RWPE2 (cell line): Measurements from ENCODE around the gene TSSK6.

ENCODE experiments used
- ATAC-seq: fragments of 200-7000 bp; cut with Tn5 transposase; 3 replicates; pipeline ENCODE4 v1.9.1; 2021; ENCODE audit warnings: low read depth
- DNase-seq: peaks from one replicate; pipeline ENCODE4 v3.0.0-alpha.2; 2020; ENCODE audit warnings: low spot score
- H3K27ac ChIP-seq: fragments of 450-650 bp; 2 replicates; pipeline ENCODE4 v1.5.1; 2017; ENCODE audit warnings: mild to moderate bottlenecking; ENCODE audit not compliant: poor library complexity, severe bottlenecking
- H3K27me3 ChIP-seq: fragments of 250-450 bp; sonication (Bioruptor Pico); 2 replicates; pipeline ENCODE4 v1.5.1; 2021; ENCODE audit warnings: mild to moderate bottlenecking, moderate library complexity; ENCODE audit not compliant: insufficient read depth, poor library complexity, severe bottlenecking
- H3K36me3 ChIP-seq: fragments of 250-450 bp; sonication (Bioruptor Pico); 2 replicates; pipeline ENCODE4 v1.5.1; 2020; ENCODE audit warnings: low read depth, mild to moderate bottlenecking, moderate library complexity
- H3K4me1 ChIP-seq: fragments of 250-450 bp; sonication (Bioruptor Pico); 2 replicates; pipeline ENCODE4 v1.5.1; 2021; ENCODE audit warnings: mild to moderate bottlenecking, moderate library complexity; ENCODE audit not compliant: insufficient read depth, poor library complexity, severe bottlenecking
- H3K4me3 ChIP-seq: fragments of 250-450 bp; sonication (Bioruptor Pico); 2 replicates; pipeline ENCODE4 v1.5.1; 2021; ENCODE audit warnings: mild to moderate bottlenecking, moderate library complexity; ENCODE audit not compliant: severe bottlenecking
- H3K9me3 ChIP-seq: fragments of 250-450 bp; sonication (Bioruptor Pico); 2 replicates; pipeline ENCODE4 v1.5.1; 2021; ENCODE audit warnings: mild to moderate bottlenecking, moderate library complexity; ENCODE audit not compliant: severe bottlenecking
- CTCF ChIP-seq: fragments of 450-650 bp; IDR thresholded peaks from one replicate; pipeline ENCODE4 v1.5.1; 2017; ENCODE audit warnings: mild to moderate bottlenecking, moderate library complexity; ENCODE audit not compliant: poor library complexity, severe bottlenecking

The TSSK6 gene

GRCh38 chr19:19514215-19514657 lies 1.1 kb downstream of the TSSK6 start:
- peaks cover 9% of the 10 kb centered on the region; the same call in 1 of the 2 replicates for H3K36me3 ChIP-seq
- DNase-seq: no peak
- H3K27ac ChIP-seq: no peak overlapping the region
- H3K27me3 ChIP-seq: no peaks in the 10 kb centered on the region
- no peak for ATAC-seq
- H3K4me3 ChIP-seq: no peak overlapping the region
- H3K9me3 ChIP-seq: peaks cover 2% of the 10 kb centered on the region
- TF ChIP-seq CTCF: no peak
- H3K4me1 ChIP-seq: no peaks in the 10 kb centered on the region

DNA sequence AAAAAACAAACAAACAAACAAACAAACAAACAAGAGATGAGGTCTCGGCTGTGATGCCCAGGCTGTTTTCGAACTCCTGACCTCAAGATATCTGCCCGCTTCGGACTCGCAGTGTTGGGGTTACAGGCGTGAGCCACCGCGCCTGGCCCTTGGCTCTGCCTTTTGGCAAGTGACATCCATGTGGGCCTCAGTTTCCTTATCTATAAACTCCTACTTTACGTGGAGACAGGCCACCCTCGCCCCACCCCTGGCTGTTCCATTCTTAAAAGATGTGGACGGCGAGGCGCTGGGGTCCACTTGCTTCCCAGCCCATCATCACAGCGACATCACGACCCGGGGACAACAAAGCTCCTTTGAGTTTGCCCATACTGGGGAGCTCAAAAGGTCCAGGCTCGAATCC lies 1.7 kb downstream of the TSSK6 start:
- ATAC-seq: no peak

DNA sequence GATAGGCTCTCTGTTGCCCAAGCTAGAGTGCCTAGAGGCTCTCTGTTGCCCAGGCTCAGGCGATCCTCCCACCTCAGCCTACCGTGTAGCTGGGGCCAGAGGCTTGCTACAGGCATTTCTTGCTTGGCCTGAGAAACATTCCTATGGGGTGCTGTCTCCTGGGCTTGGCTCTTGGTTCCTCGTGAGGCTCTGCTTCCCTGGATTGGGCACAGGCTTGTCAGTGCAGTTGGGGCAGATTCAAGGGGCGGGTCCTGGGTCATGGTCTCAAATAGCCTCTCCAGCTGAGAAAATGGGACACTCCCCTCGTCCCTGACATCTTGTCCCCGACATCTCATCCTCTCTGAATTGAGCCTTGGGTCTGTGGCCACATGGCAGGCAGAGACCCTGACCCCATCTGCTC lies 4.9 kb downstream of the TSSK6 start:
- no peak for TF ChIP-seq CTCF
- H3K27ac ChIP-seq: no peak overlapping the region
- peak; percentile 32; the same call in 2 of the 3 replicates for ATAC-seq

More for the DNA sequence above, 1.7 kb downstream of the TSSK6 start:
- Histone ChIP-seq H3K36me3 (peaks cover 9% of the 10 kb centered on the region; the same call in 1 of the 2 replicates), H3K9me3 (peaks cover 2% of the 10 kb centered on the region), H3K27ac (no peak overlapping the region), H3K27me3 (no peaks in the 10 kb centered on the region), H3K4me3 (no peak overlapping the region), H3K4me1 (no peaks in the 10 kb centered on the region)
- DNase-seq: no peak
- TF ChIP-seq CTCF: no peak

GRCh38 chr19:19508217-19508616 lies 7.1 kb downstream of the TSSK6 start:
- Histone ChIP-seq H3K4me3 (no peak overlapping the region), H3K4me1 (no peaks in the 10 kb centered on the region), H3K36me3 (peaks cover 15% of the 10 kb centered on the region), H3K27ac (no peak overlapping the region), H3K9me3 (no peaks in the 10 kb centered on the region), H3K27me3 (no peaks in the 10 kb centered on the region)
- no peak for ATAC-seq
- no peak for DNase-seq
- no peak for TF ChIP-seq CTCF

More for the DNA sequence above, 4.9 kb downstream of the TSSK6 start:
- Histone ChIP-seq H3K4me1 (no peaks in the 10 kb centered on the region), H3K36me3 (peaks cover 5% of the 10 kb centered on the region; the same call in 1 of the 2 replicates), H3K27me3 (no peaks in the 10 kb centered on the region), H3K9me3 (peaks cover 2% of the 10 kb centered on the region), H3K4me3 (no peak overlapping the region)
- no peak for DNase-seq

- H3K36me3 ChIP-seq: peaks cover 22% of the 10 kb centered on the region
- no peak for TF ChIP-seq CTCF
These were observed 8.0 kb downstream of the TSSK6 start for GRCh38 chr19:19507354-19507753.

More at GRCh38 chr19:19507354-19507753, 8.0 kb downstream of the TSSK6 start:
- no peak overlapping the region for H3K27ac ChIP-seq
- DNase-seq: no peak
- no peak for ATAC-seq
- no peaks in the 10 kb centered on the region for H3K27me3 ChIP-seq
- no peak overlapping the region for H3K4me3 ChIP-seq
- H3K4me1 ChIP-seq: no peaks in the 10 kb centered on the region
- H3K9me3 ChIP-seq: no peaks in the 10 kb centered on the region
